ENCODE measurements around the gene SLC27A4.
A peak's percentile ranks its signal among the peaks of the same experiment; 100 is the strongest.
"Not testable (repeated sequence)": the region's sequence is repeated elsewhere in the genome, so short reads cannot be mapped to it uniquely, and the experiment has no call there.

SLC27A4 gene

GRCh38 chr9:128321343-128321742 is 19.0 kb upstream of the SLC27A4 start:
- H3K27me3 Mint-ChIP-seq = no peaks in the 10 kb centered on the region
- H3K27ac Mint-ChIP-seq = peak overlapping the region; percentile 91
- H3K9me3 Mint-ChIP-seq = no peaks in the 10 kb centered on the region
- peak overlapping the region; percentile 90 for H3K4me3 Mint-ChIP-seq
- no peak for ATAC-seq
- H3K4me1 Mint-ChIP-seq = peaks cover 13% of the 10 kb centered on the region
- H3K36me3 Mint-ChIP-seq = peaks cover 20% of the 10 kb centered on the region

GRCh38 chr9:128321879-128322403 is 18.4 kb upstream of the SLC27A4 start:
- no peak for ATAC-seq
- Mint-ChIP-seq H3K27me3 (no peaks in the 10 kb centered on the region), H3K4me3 (peak overlapping the region; percentile 90), H3K4me1 (peaks cover 13% of the 10 kb centered on the region), H3K9me3 (no peaks in the 10 kb centered on the region), H3K27ac (peak overlapping the region; percentile 91), H3K36me3 (peaks cover 17% of the 10 kb centered on the region)

GRCh38 chr9:128322404-128323211 is 17.7 kb upstream of the SLC27A4 start, which contains the start of the genes COQ4 and TRUB2:
Gene COQ4, plus strand, starts transcription at chr9:128322839. Its CDS starts 20 bp downstream, at chr9:128322859.
Gene TRUB2, minus strand, starts transcription at chr9:128322447. Its CDS starts 39 bp downstream, at chr9:128322408.
- H3K36me3 Mint-ChIP-seq = peaks cover 14% of the 10 kb centered on the region
- H3K9me3 Mint-ChIP-seq = no peaks in the 10 kb centered on the region
- ATAC-seq = peak; percentile 95
- peak within 1 kb of the TSS; percentile 91 for H3K27ac Mint-ChIP-seq
- no peaks in the 10 kb centered on the region for H3K27me3 Mint-ChIP-seq
- H3K4me3 Mint-ChIP-seq = peak within 1 kb of the TSS; percentile 90
- peaks cover 13% of the 10 kb centered on the region for H3K4me1 Mint-ChIP-seq

- peak overlapping the region; percentile 91 for H3K27ac Mint-ChIP-seq
- ATAC-seq = no peak
- peaks cover 13% of the 10 kb centered on the region for H3K4me1 Mint-ChIP-seq
- peaks cover 18% of the 10 kb centered on the region for H3K36me3 Mint-ChIP-seq
- peak overlapping the region; percentile 90 for H3K4me3 Mint-ChIP-seq
- H3K27me3 Mint-ChIP-seq = no peaks in the 10 kb centered on the region
- H3K9me3 Mint-ChIP-seq = no peaks in the 10 kb centered on the region
Observed at GRCh38 chr9:128323212-128323730, 17.1 kb upstream of the SLC27A4 start.

- Mint-ChIP-seq H3K4me3 (peak overlapping the region; percentile 90), H3K36me3 (peaks cover 18% of the 10 kb centered on the region), H3K9me3 (no peaks in the 10 kb centered on the region), H3K27me3 (no peaks in the 10 kb centered on the region), H3K4me1 (peaks cover 13% of the 10 kb centered on the region), H3K27ac (peak overlapping the region; percentile 91)
- ATAC-seq = no peak
Observed at GRCh38 chr9:128323791-128324190, 16.5 kb upstream of the SLC27A4 start.

GRCh38 chr9:128324401-128324800 is 15.9 kb upstream of the SLC27A4 start:
- no peaks in the 10 kb centered on the region for H3K9me3 Mint-ChIP-seq
- H3K36me3 Mint-ChIP-seq = peaks cover 18% of the 10 kb centered on the region
- no peak overlapping the region for H3K4me3 Mint-ChIP-seq
- no peaks in the 10 kb centered on the region for H3K27me3 Mint-ChIP-seq
- ATAC-seq = no peak
- H3K4me1 Mint-ChIP-seq = peaks cover 13% of the 10 kb centered on the region
- no peak overlapping the region for H3K27ac Mint-ChIP-seq

- no peak overlapping the region for H3K4me3 Mint-ChIP-seq
- H3K27ac Mint-ChIP-seq = no peak overlapping the region
- H3K36me3 Mint-ChIP-seq = peaks cover 18% of the 10 kb centered on the region
- no peaks in the 10 kb centered on the region for H3K9me3 Mint-ChIP-seq
- no peak for ATAC-seq
- H3K27me3 Mint-ChIP-seq = no peaks in the 10 kb centered on the region
- H3K4me1 Mint-ChIP-seq = peaks cover 13% of the 10 kb centered on the region
Observed at GRCh38 chr9:128325629-128326028, 14.7 kb upstream of the SLC27A4 start.

- no peaks in the 10 kb centered on the region for H3K4me1 Mint-ChIP-seq
- H3K4me3 Mint-ChIP-seq = no peak overlapping the region
- no peak overlapping the region for H3K27ac Mint-ChIP-seq
- H3K9me3 Mint-ChIP-seq = no peaks in the 10 kb centered on the region
- ATAC-seq = no peak
- H3K27me3 Mint-ChIP-seq = no peaks in the 10 kb centered on the region
- peaks cover 12% of the 10 kb centered on the region for H3K36me3 Mint-ChIP-seq
Observed at GRCh38 chr9:128333451-128333869, 6.9 kb upstream of the SLC27A4 start.

- Mint-ChIP-seq H3K9me3 (no peaks in the 10 kb centered on the region), H3K27ac (no peak overlapping the region), H3K36me3 (peaks cover 12% of the 10 kb centered on the region), H3K27me3 (no peaks in the 10 kb centered on the region), H3K4me1 (no peaks in the 10 kb centered on the region), H3K4me3 (no peak overlapping the region)
- ATAC-seq = no peak
Observed at GRCh38 chr9:128335161-128335560, 5.2 kb upstream of the SLC27A4 start.

GRCh38 chr9:128335914-128336313 is 4.4 kb upstream of the SLC27A4 start:
- no peak overlapping the region for H3K27ac Mint-ChIP-seq
- no peak overlapping the region for H3K4me3 Mint-ChIP-seq
- H3K27me3 Mint-ChIP-seq = no peaks in the 10 kb centered on the region
- no peak for ATAC-seq
- H3K9me3 Mint-ChIP-seq = no peaks in the 10 kb centered on the region
- no peaks in the 10 kb centered on the region for H3K4me1 Mint-ChIP-seq
- H3K36me3 Mint-ChIP-seq = peaks cover 12% of the 10 kb centered on the region

- no peak overlapping the region for H3K27ac Mint-ChIP-seq
- no peaks in the 10 kb centered on the region for H3K9me3 Mint-ChIP-seq
- no peak for ATAC-seq
- H3K36me3 Mint-ChIP-seq = peaks cover 3% of the 10 kb centered on the region
- H3K4me1 Mint-ChIP-seq = peaks cover 9% of the 10 kb centered on the region
- no peak overlapping the region for H3K4me3 Mint-ChIP-seq
- H3K27me3 Mint-ChIP-seq = no peaks in the 10 kb centered on the region
Observed at GRCh38 chr9:128337936-128338335, 2.4 kb upstream of the SLC27A4 start.

GRCh38 chr9:128338852-128339614 is 1.3 kb upstream of the SLC27A4 start:
- H3K4me1 Mint-ChIP-seq, H3K9me3 Mint-ChIP-seq, H3K4me3 Mint-ChIP-seq, ATAC-seq, H3K27me3 Mint-ChIP-seq: not testable (repeated sequence)
- H3K27ac Mint-ChIP-seq = peak overlapping the region; percentile 68
- peaks cover 12% of the 10 kb centered on the region for H3K36me3 Mint-ChIP-seq

- Mint-ChIP-seq H3K27ac (peak overlapping the region; percentile 10), H3K4me3 (peak overlapping the region; percentile 93), H3K36me3 (peaks cover 23% of the 10 kb centered on the region), H3K9me3 (no peaks in the 10 kb centered on the region), H3K4me1 (peaks cover 9% of the 10 kb centered on the region), H3K27me3 (no peaks in the 10 kb centered on the region)
- ATAC-seq = peak; percentile 80
Observed at GRCh38 chr9:128340691-128341434, 536 bp downstream of the SLC27A4 start.

- H3K4me1 Mint-ChIP-seq = peaks cover 9% of the 10 kb centered on the region
- peak overlapping the region; percentile 93 for H3K4me3 Mint-ChIP-seq
- no peaks in the 10 kb centered on the region for H3K9me3 Mint-ChIP-seq
- peak; percentile 64 for ATAC-seq
- no peaks in the 10 kb centered on the region for H3K27me3 Mint-ChIP-seq
- peaks cover 23% of the 10 kb centered on the region for H3K36me3 Mint-ChIP-seq
- H3K27ac Mint-ChIP-seq = peak overlapping the region; percentile 10
Observed at GRCh38 chr9:128341435-128341849, 1.1 kb downstream of the SLC27A4 start.

Measured in stimulated activated memory B cell treated with anti-CD40 and anti-IgM and Interleukin-4, amounts not matched to agents 10 μg/mL and 1 μg/mL and 100 μg/mL, for 72 hours (primary cell).